Measurements from ENCODE around the gene SMYD2.

- TF ChIP-seq CTCF (IDR thresholded peaks at IDR 0.05; ENCODE audit: control extremely low read depth in 1 of 3, insufficient read depth in 1 of 3, low read depth in 1 of 3, low read length in 3 of 3) (no peak), MAX (IDR thresholded peaks at IDR 0.05) (no peak), CTBP2 (IDR thresholded peaks at IDR 0.05; ENCODE audit: borderline replicate concordance, insufficient read depth, insufficient read length, low read length) (no peak), RFX5 (IDR thresholded peaks at IDR 0.05; ENCODE audit: borderline replicate concordance, low read depth, low read length) (no peak), GABPA (IDR thresholded peaks at IDR 0.05; ENCODE audit: borderline replicate concordance, insufficient read depth, low read length) (no peak), JUND (IDR thresholded peaks at IDR 0.05; ENCODE audit: low read length) (no peak)
Observed at GRCh38 chr1:214318356-214318755, 37.4 kb downstream of the SMYD2 start.

Measured in H1 (cell line).